AG04450 (cell line): Measurements from ENCODE around the gene ERVH48-1. TPM values are rescaled to one million over a fixed set of nuclear protein-coding genes. Genes with fewer than 3 reads are reported as not detected.

Source experiments
- CTCF ChIA-PET: fragments of 300-600, 350-600 bp; formaldehyde crosslinking; extraction: SDS; loops from one replicate; lab custom pipeline; 2022; ENCODE audit warnings: antibody characterized with exemption, inconsistent platforms; lab: Charles Lee
- POLR2A ChIA-PET: fragments of 350-600 bp; formaldehyde crosslinking; extraction: SDS; loops from one replicate; lab custom pipeline; 2021; ENCODE audit warnings: antibody characterized with exemption, inconsistent platforms; lab: Yijun Ruan, JAX
- DNase-seq: peaks from one replicate; pipeline ENCODE4 v3.0.0-alpha.2; 2011; ENCODE audit warnings: low read depth, low spot score
- H3K27ac ChIP-seq: one replicate; pipeline ENCODE4 v1.5.1; 2012; ENCODE audit warnings: low read depth, low read length, control low read depth
- H3K27me3 ChIP-seq: one replicate; pipeline ENCODE4 v1.6.0; 2012; ENCODE audit warnings: low read length; ENCODE audit not compliant: control insufficient read depth, insufficient read depth
- H3K4me3 ChIP-seq: 2 replicates; pipeline ENCODE4 v1.5.1; 2011; ENCODE audit warnings: mild to moderate bottlenecking, low read depth, low read length, control low read depth
- H3K9me3 ChIP-seq: 2 replicates; pipeline ENCODE4 v1.5.1; 2012; ENCODE audit warnings: low read length; ENCODE audit not compliant: control insufficient read depth, insufficient read depth
- polyA plus RNA-seq: library from polyadenylated mRNA; depleted of rRNA; stranded (reverse); fragments of >200 nt; gene quantifications from 2 replicates; pipeline ENCODE4 v1.2.3, GENCODE V29; 2011; rRNA removed
- small RNA-seq: library from RNA; depleted of rRNA; stranded (forward); fragments of <200 nt; gene quantifications from one replicate; pipeline ENCODE3, GENCODE V24; 2012; ENCODE audit warnings: low read depth; ENCODE audit not compliant: insufficient read length
- TF ChIP-seq, protein P1 (sequence below): IDR thresholded peaks from 2 replicates; pipeline ENCODE4 v1.5.1; 2011; ENCODE audit warnings: low read depth, low read length, control low read depth, inconsistent platforms

The ERVH48-1 gene
- polyA plus RNA-seq, 1 experiment, result not detected

DNA sequence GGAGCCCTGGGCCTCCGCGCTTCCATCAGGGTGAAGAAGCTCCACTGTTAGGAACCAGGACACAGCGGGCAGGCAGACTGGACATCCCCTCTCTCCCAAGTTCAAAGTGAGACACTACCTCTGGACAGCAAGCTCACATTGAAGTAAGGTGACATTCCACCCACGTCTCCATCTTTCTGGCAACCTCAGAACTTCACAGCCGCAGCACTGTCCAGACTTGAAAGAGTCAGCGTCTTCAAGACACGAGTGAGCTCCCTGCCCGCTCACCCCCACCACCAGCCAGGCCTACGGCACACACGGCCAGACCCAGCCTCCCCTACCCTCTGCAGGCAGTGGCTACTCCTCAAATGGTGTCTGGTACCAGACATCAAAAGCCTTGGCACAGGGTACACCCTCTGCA, 57.2 kb downstream of the ERVH48-1 start:
- ChIA-PET CTCF (no interaction called here), POLR2A (no interaction called here)
- H3K9me3 ChIP-seq, result no peaks in the 10 kb centered on the region
- DNase-seq, result no peak
- H3K27me3 ChIP-seq, result no peaks in the 10 kb centered on the region
- no peak overlapping the region for H3K4me3 ChIP-seq
- TF ChIP-seq, protein P1, sequence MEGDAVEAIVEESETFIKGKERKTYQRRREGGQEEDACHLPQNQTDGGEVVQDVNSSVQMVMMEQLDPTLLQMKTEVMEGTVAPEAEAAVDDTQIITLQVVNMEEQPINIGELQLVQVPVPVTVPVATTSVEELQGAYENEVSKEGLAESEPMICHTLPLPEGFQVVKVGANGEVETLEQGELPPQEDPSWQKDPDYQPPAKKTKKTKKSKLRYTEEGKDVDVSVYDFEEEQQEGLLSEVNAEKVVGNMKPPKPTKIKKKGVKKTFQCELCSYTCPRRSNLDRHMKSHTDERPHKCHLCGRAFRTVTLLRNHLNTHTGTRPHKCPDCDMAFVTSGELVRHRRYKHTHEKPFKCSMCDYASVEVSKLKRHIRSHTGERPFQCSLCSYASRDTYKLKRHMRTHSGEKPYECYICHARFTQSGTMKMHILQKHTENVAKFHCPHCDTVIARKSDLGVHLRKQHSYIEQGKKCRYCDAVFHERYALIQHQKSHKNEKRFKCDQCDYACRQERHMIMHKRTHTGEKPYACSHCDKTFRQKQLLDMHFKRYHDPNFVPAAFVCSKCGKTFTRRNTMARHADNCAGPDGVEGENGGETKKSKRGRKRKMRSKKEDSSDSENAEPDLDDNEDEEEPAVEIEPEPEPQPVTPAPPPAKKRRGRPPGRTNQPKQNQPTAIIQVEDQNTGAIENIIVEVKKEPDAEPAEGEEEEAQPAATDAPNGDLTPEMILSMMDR, result no peak
- H3K27ac ChIP-seq, result no peak overlapping the region

Small RNA genes within 50 kb of the gene (small RNA-seq; reads per million reads assigned to genes)
- not detected for gene MIR5692B

Other genes with a start within 250 kb of the ERVH48-1 start
- 8.9 and 10.6 TPM in 2 replicates for gene WDR4, start 46.1 kb downstream of the ERVH48-1 start, polyA plus RNA-seq
- gene NDUFV3, start 32.3 kb downstream of the ERVH48-1 start, polyA plus RNA-seq, result 25.9 and 26.9 TPM in 2 replicates
- 57.4 and 65.6 TPM in 2 replicates for gene PKNOX1, start 48.9 kb upstream of the ERVH48-1 start, polyA plus RNA-seq
- gene CBS, start 150.2 kb upstream of the ERVH48-1 start, polyA plus RNA-seq, result 41.1 and 42.2 TPM in 2 replicates
- gene U2AF1, start 181.9 kb upstream of the ERVH48-1 start, polyA plus RNA-seq, result 3.8 and 56.9 TPM in 2 replicates
- gene CRYAA, start 243.4 kb upstream of the ERVH48-1 start, polyA plus RNA-seq, result not detected in 2 replicates